Measurements from ENCODE around the gene NUP153.
"Not testable (repeated sequence)": the region's sequence is repeated elsewhere in the genome, so short reads cannot be mapped to it uniquely, and the experiment has no call there.

NUP153 gene

DNA sequence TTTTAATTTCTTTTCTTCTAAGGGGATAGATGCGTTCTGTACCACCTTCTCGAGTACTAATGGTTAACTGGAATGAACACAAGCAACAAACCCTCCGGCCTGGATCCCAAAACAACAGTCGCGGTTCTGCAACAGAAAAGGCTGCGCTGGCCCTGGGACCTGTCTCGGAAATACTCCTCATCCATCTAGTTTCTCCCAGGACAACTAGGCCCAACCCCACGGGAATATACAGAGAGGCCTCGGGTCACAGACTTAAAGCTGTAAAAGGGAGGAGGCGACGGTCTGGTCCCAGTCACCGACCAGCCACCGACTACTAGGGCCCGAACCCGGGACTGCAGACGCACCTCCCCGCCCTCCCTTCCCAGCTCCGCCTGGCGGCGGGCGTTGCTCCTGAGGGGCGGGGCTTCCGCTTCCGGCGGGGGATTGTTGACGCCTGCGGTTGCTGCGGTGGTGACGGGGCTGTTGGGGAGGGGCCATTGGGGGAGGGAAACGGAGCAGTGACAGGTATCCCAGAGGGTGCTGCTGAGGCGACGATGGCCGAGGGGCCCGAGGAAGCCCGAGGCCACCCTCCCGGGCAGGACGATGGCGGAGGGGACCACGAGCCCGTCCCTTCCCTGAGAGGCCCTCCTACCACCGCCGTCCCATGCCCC lies 106.7 kb downstream of the NUP153 start, which contains the start of gene FAM8A1:
Gene FAM8A1, plus strand, starts transcription at position 426 of the 650 bp plus-strand sequence. Its CDS starts 108 bp downstream, at position 534.
- DNase-seq: peak; percentile 89

GRCh38 chr6:17596085-17596484 lies 110.6 kb downstream of the NUP153 start:
- no peak for DNase-seq

GRCh38 chr6:17593246-17593645 lies 113.5 kb downstream of the NUP153 start:
- no peak for DNase-seq

- no peak for DNase-seq
Measured at GRCh38 chr6:17591287-17591686, 115.4 kb downstream of the NUP153 start.

DNA sequence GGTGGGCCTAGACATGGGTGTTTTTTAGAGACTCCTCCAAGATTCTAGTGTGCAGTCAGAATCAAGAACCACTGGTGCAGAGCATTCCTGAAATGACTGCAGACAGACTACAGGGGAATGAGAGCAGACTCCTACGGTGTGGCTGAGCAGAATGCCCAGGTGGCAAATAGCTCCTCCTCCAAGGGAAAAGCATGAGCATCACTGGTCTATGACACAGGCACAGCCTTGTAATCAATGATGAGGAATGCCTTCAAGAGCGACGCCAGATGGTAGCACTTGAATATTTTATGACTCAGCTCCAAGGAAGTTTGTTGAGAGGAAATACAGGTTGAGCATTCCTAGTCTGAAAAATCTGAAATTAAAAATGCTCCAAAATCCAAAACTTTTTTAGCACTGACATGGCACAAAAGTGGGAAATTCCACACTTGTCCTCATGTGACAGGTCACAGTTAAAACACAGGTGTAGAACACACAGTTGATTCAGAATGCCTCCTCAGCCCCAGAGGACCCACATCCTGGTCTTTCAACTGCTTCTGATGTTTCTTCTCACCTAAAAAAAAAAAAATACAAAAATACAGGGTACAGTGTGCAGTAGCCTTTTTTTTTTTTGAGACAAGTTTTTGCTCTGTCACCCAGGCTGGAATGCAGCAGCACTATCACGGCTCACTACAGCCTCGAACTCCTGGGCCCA lies 117.2 kb downstream of the NUP153 start:
- no peak for DNase-seq

DNA sequence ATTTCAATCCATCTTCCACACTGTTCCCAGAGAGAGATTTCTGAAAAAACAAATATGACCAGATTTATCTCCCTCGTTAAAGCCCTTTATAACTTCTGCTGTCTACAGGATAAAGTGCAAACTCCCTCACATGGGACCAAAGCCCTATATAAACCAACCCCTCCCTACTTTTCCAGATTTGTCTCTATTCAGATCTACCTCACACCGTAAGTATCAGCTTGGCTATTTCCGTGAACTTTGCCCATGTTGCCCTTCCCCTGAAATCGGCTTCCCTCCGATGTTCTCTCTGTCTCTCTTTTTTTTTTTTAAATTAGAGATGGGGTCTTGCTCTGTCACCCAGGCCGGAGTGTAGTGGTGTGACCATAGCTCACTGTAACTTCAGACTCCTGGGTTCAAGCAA lies 118.7 kb downstream of the NUP153 start:
- DNase-seq: no peak

DNA sequence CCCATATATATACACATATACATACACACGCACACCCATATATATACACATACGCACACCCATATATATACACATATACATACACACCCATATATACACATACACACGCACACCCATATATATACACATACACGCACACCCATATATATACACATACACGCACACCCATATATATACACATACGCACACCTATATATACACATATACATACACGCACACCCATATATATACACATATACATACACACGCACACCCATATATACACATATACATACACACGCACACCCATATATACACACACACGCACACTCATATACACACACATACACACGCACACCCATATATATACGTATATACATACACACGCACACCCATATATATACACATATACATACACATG lies 120.1 kb downstream of the NUP153 start:
- DNase-seq: not testable (repeated sequence)

- DNase-seq: no peak
Measured at GRCh38 chr6:17585766-17586490, 120.8 kb downstream of the NUP153 start.

GRCh38 chr6:17584241-17584803 lies 122.4 kb downstream of the NUP153 start:
- peak; percentile 72 for DNase-seq

- no peak for DNase-seq
Measured at GRCh38 chr6:17583811-17584210, 122.9 kb downstream of the NUP153 start.

- not testable (repeated sequence) for DNase-seq
Measured at GRCh38 chr6:17581282-17581681, 125.4 kb downstream of the NUP153 start.

DNA sequence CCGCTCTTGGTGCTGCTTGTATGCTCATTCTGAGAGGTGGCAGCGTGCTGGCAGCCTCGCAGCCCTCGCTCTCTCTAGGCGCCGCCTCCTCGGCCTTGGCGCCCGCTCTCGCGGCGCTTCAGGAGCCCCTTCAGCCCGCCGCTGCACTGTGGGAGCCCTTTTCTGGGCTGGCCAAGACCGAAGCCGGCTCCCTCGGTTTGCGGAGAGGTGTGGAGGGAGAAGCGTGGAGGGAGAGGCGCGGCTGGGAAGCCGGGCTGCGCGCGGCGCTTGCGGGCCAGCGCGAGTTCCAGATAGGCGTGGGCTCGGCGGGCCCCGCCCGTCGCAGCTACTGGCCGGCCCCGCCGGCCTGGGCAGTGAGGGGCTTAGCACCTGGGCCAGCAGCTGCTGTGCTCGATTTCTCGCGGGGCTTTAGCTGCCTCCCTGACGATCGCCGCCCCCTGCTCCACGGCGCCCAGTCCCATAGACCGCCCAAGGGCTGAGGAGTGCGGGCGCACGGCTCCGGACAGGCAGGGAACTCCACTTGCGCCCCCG lies 126.1 kb downstream of the NUP153 start:
- peak; percentile 84 for DNase-seq

DNA sequence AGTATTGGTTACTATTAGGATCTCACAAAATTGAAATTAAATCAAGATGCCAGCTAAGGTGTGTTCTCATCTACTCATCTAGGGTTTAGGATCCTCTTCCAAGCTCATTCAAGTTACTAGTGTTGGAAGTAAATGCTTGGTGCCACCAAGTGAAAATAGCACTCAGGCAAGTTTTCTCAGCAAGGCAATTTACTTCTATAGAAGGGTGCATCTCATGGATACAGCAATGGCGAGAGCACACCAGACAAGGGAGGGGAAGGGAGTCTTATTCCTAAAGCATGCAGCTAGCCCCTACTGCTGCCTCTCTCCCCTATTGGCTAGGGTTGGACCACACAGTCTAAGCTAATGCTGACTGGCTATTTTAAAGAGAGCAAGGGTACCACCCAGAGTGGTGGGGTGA lies 129.7 kb downstream of the NUP153 start:
- no peak for DNase-seq

DNA sequence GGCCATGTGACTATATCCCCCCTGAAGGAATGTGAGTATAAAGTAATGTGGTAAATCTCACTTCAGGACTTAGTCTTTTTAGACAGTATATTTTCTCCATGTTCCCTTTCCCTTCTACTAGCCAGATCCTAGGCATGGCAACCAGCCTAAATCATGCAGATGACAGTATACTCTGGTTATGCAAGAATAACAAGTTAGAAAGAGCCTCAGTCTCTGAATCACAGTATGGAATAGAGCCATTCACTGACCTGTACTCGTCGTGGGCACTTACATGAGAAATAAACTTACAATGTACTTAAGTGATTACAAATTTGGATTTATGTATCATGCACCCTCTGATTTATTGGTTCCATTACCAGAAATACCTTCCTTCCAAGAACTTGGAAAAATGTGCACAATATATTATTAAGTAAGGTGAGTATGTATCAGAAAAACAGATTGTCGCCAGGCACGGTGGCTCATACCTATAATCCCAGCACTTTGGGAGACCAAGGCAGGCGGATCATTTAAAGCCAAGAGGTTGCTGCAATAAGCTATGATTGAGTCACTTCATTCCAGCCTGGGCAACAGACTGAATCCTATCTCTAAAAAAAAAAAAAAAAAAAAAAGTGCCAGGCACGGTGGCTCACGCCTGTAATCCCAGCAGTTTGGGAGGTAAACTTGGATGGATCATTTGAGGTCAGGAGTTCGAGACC lies 131.7 kb downstream of the NUP153 start:
- no peak for DNase-seq

DNA sequence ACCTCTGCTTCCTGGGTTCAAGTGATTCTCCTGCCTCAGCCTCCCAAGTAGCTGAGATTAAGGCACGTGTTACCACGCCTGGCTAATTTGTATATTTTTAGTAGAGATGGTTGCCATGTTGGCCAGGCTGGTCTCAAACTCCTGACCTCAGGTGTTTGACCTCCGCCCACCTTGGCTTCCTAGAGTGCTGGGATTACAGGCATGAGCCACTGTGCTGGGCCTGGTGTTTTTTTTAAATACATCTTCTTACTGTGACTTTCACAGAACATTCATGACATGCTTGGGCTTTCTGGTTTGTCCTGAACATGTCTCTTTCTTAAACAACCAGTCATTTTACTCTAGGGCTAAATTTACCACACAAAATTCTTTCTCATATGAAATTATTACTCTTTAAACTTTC lies 141.3 kb downstream of the NUP153 start:
- no peak for DNase-seq

All from NCI-H2227 treated with DMSO at 0.1 percent for 48 hours (cell line).